NT2/D1 (cell line): ENCODE data around the gene JAM2.

Source experiments
- SUZ12 ChIP-seq: IDR thresholded peaks from 2 replicates; pipeline ENCODE4 v1.6.1; 2011; ENCODE audit not compliant: insufficient read length, insufficient read depth; ENCODE audit errors: extremely low read depth
- YY1 ChIP-seq: IDR thresholded peaks from 2 replicates; pipeline ENCODE4 v1.6.1; 2011; ENCODE audit not compliant: insufficient read length, insufficient read depth
- ZNF274 ChIP-seq: IDR thresholded peaks from 2 replicates; pipeline ENCODE4 v1.6.1; 2011; ENCODE audit warnings: mild to moderate bottlenecking, low read depth, low read length

- TF ChIP-seq ZNF274 (no peak), YY1 (no peak), SUZ12 (no peak)
These were observed 121.0 kb downstream of the JAM2 start for GRCh38 chr21:25760061-25760460.
